HEK293 (cell line): Measurements from ENCODE around the gene PRIMPOL.

Experiments used
- CTCF ChIA-PET: fragments of 350-600 bp; formaldehyde crosslinking; extraction: SDS; loops from one replicate; lab custom pipeline; 2021; ENCODE audit warnings: antibody characterized with exemption; lab: Yijun Ruan, JAX
- POLR2A ChIA-PET: fragments of 300-600 bp; formaldehyde crosslinking; extraction: SDS; loops from one replicate; lab custom pipeline; 2020; ENCODE audit warnings: antibody characterized with exemption, inconsistent platforms; lab: Yijun Ruan, JAX
- H3K27ac ChIP-seq: fragments of 200-500 bp; sonication (Bioruptor generic); 2 replicates; pipeline ENCODE4 v1.5.1; 2014; ENCODE audit warnings: low read depth, low read length, control low read depth, inconsistent platforms; ENCODE audit errors: extremely low read depth
- H3K36me3 ChIP-seq, 2 experiments: fragments of 200-500 bp in 1 of 2; sonication (Bioruptor generic) in 1 of 2; 1 replicate in 1 of 2; 2 replicates in 1 of 2; pipeline ENCODE4 v1.5.1; 2014 to 2017; ENCODE audit warnings: inconsistent platforms in 2 of 2, low read length in 2 of 2; ENCODE audit not compliant: control insufficient read depth in 2 of 2, insufficient read depth in 1 of 2
- H3K4me1 ChIP-seq: fragments of 200-500 bp; sonication (Bioruptor generic); 2 replicates; pipeline ENCODE4 v1.5.1; 2014; ENCODE audit warnings: mild to moderate bottlenecking, low read length, inconsistent platforms; ENCODE audit not compliant: control insufficient read depth, insufficient read depth
- H3K4me3 ChIP-seq: 2 replicates; pipeline ENCODE4 v1.5.1; 2011; ENCODE audit warnings: low read depth, mild to moderate bottlenecking, control low read depth, low read length, moderate library complexity
- H3K9me3 ChIP-seq: fragments of 200-500 bp; sonication (Bioruptor generic); 2 replicates; pipeline ENCODE4 v1.5.1; 2014; ENCODE audit warnings: low read depth, low read length, inconsistent platforms; ENCODE audit not compliant: control insufficient read depth, insufficient read depth
- CTCF ChIP-seq: fragments of 450-650 bp; formaldehyde crosslinking; IDR thresholded peaks from 2 replicates; pipeline ENCODE4 v1.5.1; 2016; ENCODE audit warnings: missing biosample characterization, missing genetic modification characterization
- GLI4 ChIP-seq: fragments of 450-650 bp; formaldehyde crosslinking; IDR thresholded peaks from 2 replicates; pipeline ENCODE4 v1.5.1; 2016; ENCODE audit warnings: missing biosample characterization, missing genetic modification characterization
- HOXC10 ChIP-seq: sonication (generic); formaldehyde crosslinking; IDR thresholded peaks from 2 replicates; pipeline ENCODE4 v1.8.1; 2023; ENCODE audit warnings: mild to moderate bottlenecking, missing genetic modification reagents
- PATZ1 ChIP-seq: fragments of 450-650 bp; formaldehyde crosslinking; IDR thresholded peaks from 2 replicates; pipeline ENCODE4 v1.5.1; 2016; ENCODE audit warnings: missing biosample characterization, missing genetic modification characterization
- PRDM1 ChIP-seq: fragments of 450-650 bp; formaldehyde crosslinking; IDR thresholded peaks from 2 replicates; pipeline ENCODE4; 2016; ENCODE audit warnings: missing biosample characterization, missing genetic modification characterization
- ZBTB44 ChIP-seq: fragments of 450-650 bp; IDR thresholded peaks from 2 replicates; pipeline ENCODE4 v1.5.1; 2018; ENCODE audit warnings: missing biosample characterization, mild to moderate bottlenecking, missing genetic modification characterization
- ZNF132 ChIP-seq: fragments of 450-650 bp; formaldehyde crosslinking; IDR thresholded peaks from 2 replicates; pipeline ENCODE4 v1.5.1; 2017; ENCODE audit warnings: missing biosample characterization, missing genetic modification characterization, borderline replicate concordance
- ZNF175 ChIP-seq: fragments of 450-650 bp; formaldehyde crosslinking; IDR thresholded peaks from 2 replicates; pipeline ENCODE4 v1.5.1; 2016; ENCODE audit warnings: missing biosample characterization, missing genetic modification characterization
- ZNF211 ChIP-seq: fragments of 450-650 bp; formaldehyde crosslinking; IDR thresholded peaks from 2 replicates; pipeline ENCODE4 v1.5.1; 2016; ENCODE audit warnings: low read depth, missing biosample characterization, missing genetic modification characterization
- ZNF280D ChIP-seq: fragments of 450-650 bp; formaldehyde crosslinking; IDR thresholded peaks from 2 replicates; pipeline ENCODE4 v1.5.1; 2016; ENCODE audit warnings: missing biosample characterization, missing genetic modification characterization
- ZNF501 ChIP-seq: fragments of 450-650 bp; formaldehyde crosslinking; IDR thresholded peaks from 2 replicates; pipeline ENCODE4 v1.5.1; 2016; ENCODE audit warnings: missing biosample characterization, missing genetic modification characterization
- ZNF585B ChIP-seq: fragments of 450-650 bp; formaldehyde crosslinking; IDR thresholded peaks from 2 replicates; pipeline ENCODE4 v1.5.1; 2016; ENCODE audit warnings: missing biosample characterization, missing genetic modification characterization
- ZNF600 ChIP-seq: fragments of 450-650 bp; formaldehyde crosslinking; IDR thresholded peaks from 2 replicates; pipeline ENCODE4 v1.5.1; 2016; ENCODE audit warnings: missing biosample characterization, missing genetic modification characterization
- ZNF660 ChIP-seq: fragments of 450-650 bp; IDR thresholded peaks from 2 replicates; pipeline ENCODE4 v1.5.1; 2018; ENCODE audit warnings: missing biosample characterization, mild to moderate bottlenecking, missing genetic modification characterization
- ZNF792 ChIP-seq: fragments of 450-650 bp; formaldehyde crosslinking; IDR thresholded peaks from 2 replicates; pipeline ENCODE4 v1.5.1; 2016; ENCODE audit warnings: missing biosample characterization, missing genetic modification characterization
- ZNF843 ChIP-seq: fragments of 450-650 bp; formaldehyde crosslinking; IDR thresholded peaks from 2 replicates; pipeline ENCODE4 v1.5.1; 2016; ENCODE audit warnings: missing biosample characterization, missing genetic modification characterization

PRIMPOL gene

GRCh38 chr4:184616633-184617551 is 32.6 kb upstream of the PRIMPOL start:
- POLR2A ChIA-PET = no interaction called here
- Histone ChIP-seq H3K4me3 (no peak overlapping the region), H3K4me1 (no peaks in the 10 kb centered on the region; the same call in 1 of the 2 replicates), H3K27ac (no peak overlapping the region), H3K9me3 (no peaks in the 10 kb centered on the region), H3K36me3 (no peaks in the 10 kb centered on the region)
- CTCF ChIA-PET = interaction anchor here (0.6 kb wide), 1 partner anchor 28 kb away, joined by 3 read pairs; no protein-coding TSS in a partner anchor
- no peak for TF ChIP-seq ZNF585B (tag by site-specific recombination)
- no peak for TF ChIP-seq ZNF211
- TF ChIP-seq ZNF660 (tag by site-specific recombination) = no peak
- no peak for TF ChIP-seq HOXC10 (CRISPR knock-in tag)
- no peak for TF ChIP-seq ZNF843 (tag by site-specific recombination)
- TF ChIP-seq ZNF501 (tag by site-specific recombination) = no peak
- no peak for TF ChIP-seq ZNF132 (tag by site-specific recombination)
- no peak for TF ChIP-seq PRDM1
- no peak for TF ChIP-seq GLI4 (tag by site-specific recombination)
- no peak for TF ChIP-seq ZBTB44 (tag by site-specific recombination)
- TF ChIP-seq ZNF792 = no peak
- TF ChIP-seq CTCF (tag by site-specific recombination) = no peak
- TF ChIP-seq ZNF280D = no peak
- TF ChIP-seq ZNF175 (tag by site-specific recombination) = no peak
- TF ChIP-seq PATZ1 (tag by site-specific recombination) = no peak
- no peak for TF ChIP-seq ZNF600 (tag by site-specific recombination)
